ENCODE results near the gene CENPP.

DNA sequence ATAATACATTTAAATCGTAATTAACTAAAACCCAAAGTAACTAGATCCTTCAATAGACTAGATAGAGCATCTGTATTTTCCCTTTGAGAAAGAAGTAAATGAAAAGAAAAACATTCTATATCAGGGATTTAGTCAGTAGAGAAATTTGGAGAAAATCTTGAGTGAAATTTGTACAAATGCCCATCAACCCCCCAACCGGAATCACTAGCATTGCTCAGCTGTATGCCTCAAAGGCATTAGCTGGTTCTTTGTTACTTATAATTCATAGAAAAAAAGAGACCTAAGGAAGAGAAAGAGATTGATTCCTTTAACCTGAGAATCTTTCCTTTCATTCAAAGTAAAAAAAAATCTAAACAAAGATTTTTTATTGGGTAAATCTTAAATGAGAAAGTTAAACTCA is 97.9 kb downstream of the CENPP start:
- TF ChIP-seq, protein P1, sequence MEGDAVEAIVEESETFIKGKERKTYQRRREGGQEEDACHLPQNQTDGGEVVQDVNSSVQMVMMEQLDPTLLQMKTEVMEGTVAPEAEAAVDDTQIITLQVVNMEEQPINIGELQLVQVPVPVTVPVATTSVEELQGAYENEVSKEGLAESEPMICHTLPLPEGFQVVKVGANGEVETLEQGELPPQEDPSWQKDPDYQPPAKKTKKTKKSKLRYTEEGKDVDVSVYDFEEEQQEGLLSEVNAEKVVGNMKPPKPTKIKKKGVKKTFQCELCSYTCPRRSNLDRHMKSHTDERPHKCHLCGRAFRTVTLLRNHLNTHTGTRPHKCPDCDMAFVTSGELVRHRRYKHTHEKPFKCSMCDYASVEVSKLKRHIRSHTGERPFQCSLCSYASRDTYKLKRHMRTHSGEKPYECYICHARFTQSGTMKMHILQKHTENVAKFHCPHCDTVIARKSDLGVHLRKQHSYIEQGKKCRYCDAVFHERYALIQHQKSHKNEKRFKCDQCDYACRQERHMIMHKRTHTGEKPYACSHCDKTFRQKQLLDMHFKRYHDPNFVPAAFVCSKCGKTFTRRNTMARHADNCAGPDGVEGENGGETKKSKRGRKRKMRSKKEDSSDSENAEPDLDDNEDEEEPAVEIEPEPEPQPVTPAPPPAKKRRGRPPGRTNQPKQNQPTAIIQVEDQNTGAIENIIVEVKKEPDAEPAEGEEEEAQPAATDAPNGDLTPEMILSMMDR (conservative IDR thresholded peaks at IDR 0.05 in 1 of 2, IDR thresholded peaks at IDR 0.05 in 1 of 2; ENCODE audit: extremely low read depth in 1 of 2, insufficient read depth in 1 of 2, low read depth in 1 of 2, low read length in 2 of 2): no peak
- no peak for TF ChIP-seq EZH2 (IDR thresholded peaks at IDR 0.05; ENCODE audit: borderline replicate concordance, low read length)
